ENCODE measurements around the gene ABCF2.

ABCF2 gene

GRCh38 chr7:151215396-151215795 is 11.6 kb downstream of the ABCF2 start:
- DNase-seq: no peak

- no peak for DNase-seq
Observed at GRCh38 chr7:151213826-151214225, 13.2 kb downstream of the ABCF2 start.

DNA sequence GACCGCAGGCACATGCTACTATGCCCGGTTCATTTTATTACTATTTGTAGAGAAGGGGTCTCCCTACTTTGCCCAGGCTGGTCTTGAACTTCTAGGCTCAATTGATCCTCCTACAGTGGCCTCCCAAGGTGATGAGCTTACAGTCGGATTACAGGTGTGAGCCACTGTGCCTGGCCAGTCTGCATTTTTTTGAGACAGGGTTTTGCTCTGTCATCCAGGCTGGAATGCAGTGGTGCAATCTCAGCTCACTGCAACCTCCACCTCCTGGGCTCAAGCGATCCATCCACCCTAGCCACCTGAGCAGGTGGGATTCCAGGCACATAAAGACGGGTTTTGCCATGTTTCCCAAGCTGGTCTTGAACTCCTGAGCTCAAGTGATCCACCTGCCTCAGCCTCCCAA is 14.4 kb downstream of the ABCF2 start:
- DNase-seq: no peak

GRCh38 chr7:151211155-151211772 is 15.7 kb downstream of the ABCF2 start:
- DNase-seq: no peak

GRCh38 chr7:151210087-151210854 is 16.7 kb downstream of the ABCF2 start, which contains the start of gene H2BK1:
Gene H2BK1 (minus strand): TSS chr7:151210488. CDS start chr7:151210318, 170 bp downstream.
- no peak for DNase-seq

- DNase-seq: no peak
Observed at GRCh38 chr7:151209588-151209987, 17.4 kb downstream of the ABCF2 start.

GRCh38 chr7:151208253-151208862 is 18.6 kb downstream of the ABCF2 start:
- DNase-seq: no peak

- no peak for DNase-seq
Observed at GRCh38 chr7:151207804-151208203, 19.2 kb downstream of the ABCF2 start.

DNA sequence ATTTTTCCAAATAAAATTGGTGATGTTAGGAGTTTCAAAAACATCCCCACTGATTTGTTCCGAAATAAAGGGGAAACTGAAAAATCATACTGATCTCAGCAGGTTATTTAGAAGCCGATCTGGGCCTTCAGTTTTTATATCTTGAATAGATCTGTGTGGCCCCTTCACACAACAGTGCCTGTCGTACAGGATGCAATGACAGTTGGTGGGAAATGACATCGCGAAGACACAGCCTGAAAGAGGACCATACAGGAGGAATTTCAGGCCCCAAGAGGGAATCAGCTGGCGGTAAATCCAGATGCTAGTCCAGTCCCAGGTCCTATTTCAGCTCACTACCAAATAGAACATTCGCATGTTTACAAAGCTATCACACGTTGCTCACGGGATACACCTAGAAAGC is 19.7 kb downstream of the ABCF2 start:
- DNase-seq: no peak

DNA sequence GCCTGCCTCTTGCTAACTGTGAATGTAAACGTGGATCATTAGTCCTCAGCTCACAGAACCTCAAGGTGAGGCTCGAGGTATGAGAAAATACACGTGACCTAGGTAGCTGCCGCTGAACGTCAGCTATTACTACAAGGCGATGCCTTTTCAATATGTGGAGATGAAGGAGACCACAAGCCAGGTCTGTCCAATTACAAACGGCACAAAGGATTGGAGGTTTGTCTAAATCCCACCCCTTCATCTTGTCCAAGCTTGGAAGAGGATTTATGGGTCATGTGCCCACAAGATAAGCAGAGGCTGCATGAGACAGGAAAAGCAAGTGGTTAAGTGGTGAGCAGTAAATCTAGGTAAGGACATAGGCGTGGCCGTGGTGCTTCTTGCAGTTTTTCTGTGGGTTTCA is 20.1 kb downstream of the ABCF2 start:
- no peak for DNase-seq

DNA sequence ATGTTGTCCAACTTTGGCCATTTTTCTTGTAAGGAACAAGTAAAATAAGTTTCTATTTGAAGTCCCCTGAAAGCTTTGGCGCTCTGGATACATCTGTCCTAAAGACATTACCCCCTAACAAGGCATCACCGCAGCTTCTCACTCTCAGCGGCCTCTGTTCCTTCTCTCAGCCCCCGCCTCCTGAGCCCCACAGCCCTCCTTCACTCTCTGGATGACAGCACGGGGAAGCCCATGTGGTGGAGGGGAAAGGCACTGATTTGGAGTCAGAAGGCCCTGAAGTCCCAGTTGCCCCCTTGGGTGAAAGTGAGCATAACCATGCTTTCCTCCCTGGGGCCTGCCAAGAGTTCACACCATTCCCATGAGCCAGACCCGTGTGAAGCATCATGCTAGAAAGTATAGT is 21.3 kb downstream of the ABCF2 start:
- DNase-seq: no peak

DNA sequence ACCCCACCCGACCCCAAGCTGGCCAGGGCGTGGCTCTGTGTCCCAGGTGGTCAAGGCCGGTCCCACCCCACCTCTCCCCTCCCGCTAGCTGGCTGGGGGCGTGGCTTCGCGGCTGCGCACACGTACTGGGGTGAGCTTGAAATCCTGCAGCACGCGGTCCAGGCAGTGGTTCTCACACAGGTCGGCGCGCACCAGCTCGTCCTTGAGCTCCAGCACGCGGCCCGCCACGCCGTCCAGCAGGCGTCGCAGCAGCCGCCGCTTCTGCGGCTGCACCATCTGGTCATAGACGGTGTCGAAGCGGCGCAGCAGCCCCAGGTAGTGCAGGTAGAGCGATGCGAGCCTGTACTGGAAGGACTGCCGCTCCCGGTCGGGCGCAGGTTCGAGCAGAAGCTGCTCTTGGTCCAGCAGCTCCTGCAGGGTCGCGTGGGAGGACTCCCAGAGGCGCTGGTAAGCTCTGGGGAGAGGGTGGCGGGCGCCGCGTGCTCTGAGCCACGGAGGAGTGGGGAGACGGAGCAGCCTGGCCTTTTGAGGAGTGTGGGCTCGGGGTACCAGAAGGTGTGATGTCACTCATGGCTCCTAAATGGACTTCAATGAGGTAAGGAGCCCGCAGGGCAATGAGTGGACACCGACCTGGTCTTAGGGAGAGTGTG is 22.5 kb downstream of the ABCF2 start:
- DNase-seq: no peak

- DNase-seq: no peak
Observed at GRCh38 chr7:151202836-151203235, 24.2 kb downstream of the ABCF2 start.

GRCh38 chr7:151201751-151202150 is 25.3 kb downstream of the ABCF2 start:
- DNase-seq: no peak

DNA sequence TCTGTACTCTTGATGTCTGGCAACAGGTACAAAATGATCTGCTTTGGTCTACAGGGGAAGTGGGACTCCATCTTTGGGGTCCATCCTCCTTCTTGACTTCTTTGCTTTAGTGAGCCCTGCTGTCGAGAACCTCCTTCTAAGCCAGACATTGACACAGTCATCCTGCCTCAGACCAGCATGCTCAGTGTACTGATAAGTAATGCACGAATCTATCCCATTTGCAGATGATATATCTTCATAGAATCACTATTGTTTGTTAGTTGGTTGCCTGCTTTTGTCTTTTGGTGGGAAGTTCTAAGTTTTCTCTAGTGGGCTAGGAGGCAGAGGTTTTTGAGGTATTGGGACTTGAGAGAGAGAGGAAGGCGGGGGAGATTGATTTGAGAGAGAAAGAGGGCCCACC is 25.7 kb downstream of the ABCF2 start:
- DNase-seq: no peak

DNA sequence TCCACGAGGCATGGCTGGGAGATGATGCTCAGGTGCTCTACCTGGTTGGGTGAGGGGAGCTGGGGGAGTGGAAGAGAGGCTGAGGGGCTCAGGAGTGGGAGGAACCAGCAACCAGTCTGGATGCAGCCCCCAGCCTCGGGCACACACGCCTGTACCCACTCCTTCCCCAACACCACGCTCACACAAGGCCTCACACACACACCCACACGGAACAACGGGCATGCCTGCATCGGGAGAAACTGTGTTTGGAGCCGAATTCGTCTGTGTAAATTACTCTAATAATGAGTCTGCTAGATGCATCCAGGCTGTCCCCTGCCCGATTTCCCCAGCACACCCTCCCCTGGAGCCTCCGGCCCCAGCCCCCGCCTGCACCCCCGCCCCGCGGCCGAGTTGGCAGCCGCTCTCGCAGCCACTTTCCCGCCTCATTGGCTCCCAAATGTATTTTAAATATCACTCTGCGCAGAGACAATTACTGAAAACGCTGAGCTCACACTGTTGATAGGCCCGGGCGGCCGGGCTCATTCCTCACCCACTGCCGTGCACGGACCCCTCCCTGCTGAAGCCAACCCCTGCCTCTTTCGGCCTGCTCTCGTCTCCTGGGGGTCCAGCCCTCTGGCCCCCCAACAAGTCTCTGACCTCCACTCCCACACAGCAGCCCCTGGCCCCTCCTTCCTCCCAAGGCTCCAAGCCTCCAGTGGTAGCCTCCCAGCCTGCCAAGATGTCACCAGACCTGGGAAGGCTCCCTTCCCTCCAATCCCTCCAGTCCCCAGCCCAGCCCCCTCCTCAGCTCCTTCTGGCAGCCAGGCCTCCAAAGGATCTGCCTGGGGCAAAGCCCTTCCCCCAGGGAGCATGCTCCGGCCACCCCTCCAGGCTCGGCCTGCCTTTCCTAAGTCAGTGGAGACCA is 27.8 kb downstream of the ABCF2 start:
- DNase-seq: no peak

DNA sequence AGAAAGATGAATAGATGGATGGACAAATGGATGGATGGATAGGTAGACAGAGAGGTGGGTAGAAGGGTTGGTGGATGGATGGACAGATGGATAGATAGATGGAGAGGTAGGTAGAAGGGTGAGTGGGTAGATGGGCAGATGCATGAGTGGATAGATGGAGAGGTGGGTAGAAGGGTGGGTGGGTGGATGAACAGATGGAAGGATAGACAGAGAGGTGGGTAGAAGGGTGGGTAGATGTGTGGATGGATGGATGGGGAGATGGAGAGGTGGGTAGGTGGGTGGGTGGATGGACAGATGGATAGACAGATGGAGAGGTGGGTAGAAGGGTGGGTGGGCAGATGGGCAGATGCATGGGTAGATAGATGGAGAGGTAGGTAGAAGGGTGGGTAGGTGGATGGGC is 29.1 kb downstream of the ABCF2 start:
- DNase-seq: no peak

DNA sequence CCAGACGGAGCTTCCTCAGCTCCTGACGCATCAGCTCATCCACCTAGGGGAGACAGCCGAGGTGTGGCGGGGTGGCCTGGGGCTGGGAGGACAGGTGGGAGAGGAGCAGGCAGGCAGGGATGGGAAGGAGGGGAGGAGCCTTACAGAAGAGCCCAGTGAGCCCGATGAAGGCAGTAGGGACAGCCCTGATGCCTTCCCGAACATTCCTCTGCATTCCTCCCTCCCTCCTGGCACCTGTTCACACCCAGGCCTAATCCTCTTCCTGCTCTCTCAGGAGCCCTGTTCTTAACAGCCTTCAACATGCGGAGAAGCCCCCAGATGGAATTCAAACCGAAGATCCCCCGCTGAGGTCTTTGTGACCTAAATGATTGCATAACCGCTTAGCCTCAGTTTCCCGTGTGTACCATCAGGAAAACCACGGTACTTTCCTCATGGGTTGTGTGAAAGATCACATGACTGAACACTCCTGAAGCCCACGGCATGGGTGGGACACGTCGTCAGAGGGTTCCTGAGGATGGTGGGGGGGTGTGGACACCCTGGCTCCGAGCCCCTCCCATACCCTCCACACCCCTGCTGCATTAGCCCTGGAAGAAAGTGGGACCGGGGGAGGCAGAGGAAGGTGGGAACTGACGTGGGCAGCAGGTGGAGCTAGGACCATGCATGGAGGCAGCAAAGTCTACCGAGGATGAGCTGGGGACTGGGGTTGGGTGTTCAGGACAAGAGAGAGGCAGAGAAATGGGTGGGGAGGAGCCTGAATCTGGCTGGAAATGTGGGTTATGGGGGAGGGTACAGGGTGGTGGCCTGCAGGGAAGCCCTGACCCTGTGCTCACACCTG is 31.2 kb downstream of the ABCF2 start:
- no peak for DNase-seq

- no peak for DNase-seq
Observed at GRCh38 chr7:151194188-151194587, 32.8 kb downstream of the ABCF2 start.

DNA sequence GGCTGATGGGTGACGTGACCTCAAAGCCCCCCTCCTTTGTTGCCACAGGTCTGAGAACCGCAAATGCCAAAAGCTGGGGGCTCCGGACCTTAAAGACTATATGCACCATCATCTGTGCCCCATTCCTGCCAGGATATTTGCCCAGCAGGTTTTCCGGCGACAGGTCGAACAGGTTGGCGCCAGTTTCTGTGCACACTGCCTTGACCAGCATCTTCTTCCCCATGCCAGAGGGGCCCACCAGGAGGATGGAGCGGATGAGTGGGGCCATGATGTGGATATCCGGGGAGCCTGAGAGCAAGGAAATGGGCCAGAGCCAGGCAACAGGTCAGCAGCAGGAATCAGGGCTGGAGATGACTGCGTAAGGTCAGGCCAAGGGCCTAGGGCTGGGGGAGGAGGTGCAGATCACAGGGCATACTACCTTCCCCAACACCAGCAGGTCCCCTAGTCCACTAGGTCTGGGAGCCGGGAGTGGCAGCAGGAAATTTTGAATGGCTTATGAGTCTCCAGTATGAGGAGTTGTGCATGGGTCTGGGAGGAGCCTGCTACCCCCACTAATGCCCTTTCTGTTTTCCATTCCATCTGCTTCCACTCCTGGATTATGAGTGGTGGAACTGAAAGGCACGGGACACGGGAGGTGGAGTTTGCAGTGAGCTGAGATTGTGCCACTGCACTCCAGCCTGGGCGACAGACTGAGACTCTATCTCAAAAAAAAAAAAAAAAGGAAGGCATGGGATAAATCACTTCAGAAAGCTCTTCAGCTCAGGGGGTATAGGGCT is 33.6 kb downstream of the ABCF2 start:
- DNase-seq: no peak

DNA sequence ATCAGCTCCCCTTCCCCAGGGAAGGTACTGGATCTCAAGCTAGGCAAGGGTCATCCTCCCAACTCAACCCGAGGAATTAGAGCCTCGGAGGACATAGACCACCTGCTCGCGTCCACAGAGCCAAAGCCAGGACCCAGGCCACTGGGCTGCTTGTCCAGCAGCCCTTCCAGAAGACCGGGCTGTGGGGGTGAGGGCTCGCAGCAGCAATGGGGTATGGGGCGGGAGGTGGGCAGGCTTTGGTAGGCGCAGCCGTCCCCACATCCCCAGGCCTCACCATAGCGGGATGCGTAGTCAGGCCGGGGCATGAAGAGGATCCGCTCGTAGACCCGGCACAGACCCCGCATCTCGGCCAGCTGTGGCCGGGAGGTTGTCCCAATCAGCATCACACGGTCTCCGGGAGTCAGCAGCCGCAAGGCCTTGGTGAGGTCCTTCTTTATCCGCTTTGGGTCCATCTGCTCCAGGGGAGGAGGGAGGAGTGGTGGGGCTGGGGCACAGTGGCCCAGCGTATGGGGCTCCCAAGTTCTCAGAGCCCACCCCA is 34.9 kb downstream of the ABCF2 start:
- no peak for DNase-seq
